HG03521 (cell line): ENCODE data around the gene ADAMTS3.

Experiments
- ATAC-seq: cut with Tn5 transposase; IDR thresholded peaks from one replicate; pipeline ENCODE4 v1.9.1; 2021; ENCODE audit warnings: mild to moderate bottlenecking, moderate library complexity; ENCODE audit not compliant: unreplicated experiment

Gene ADAMTS3

DNA sequence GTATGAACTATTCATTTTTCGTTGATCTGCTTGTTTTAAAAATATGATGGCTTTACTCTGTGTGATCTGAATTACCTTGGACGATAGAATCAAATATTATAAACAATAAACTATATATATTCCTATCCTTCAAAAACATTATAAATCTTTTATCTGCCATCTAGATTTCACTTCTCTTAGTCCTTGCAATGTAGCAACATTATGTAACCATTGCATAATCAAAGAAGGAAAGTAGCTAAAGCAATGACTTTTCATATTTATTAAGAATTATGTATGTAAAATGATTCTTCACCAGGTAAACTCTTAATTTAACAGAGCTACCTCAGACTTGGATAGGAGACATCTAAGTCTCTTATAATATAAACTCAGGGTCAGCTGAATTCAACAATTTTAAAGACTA, 210.5 kb downstream of the ADAMTS3 start:
- no peak for ATAC-seq

DNA sequence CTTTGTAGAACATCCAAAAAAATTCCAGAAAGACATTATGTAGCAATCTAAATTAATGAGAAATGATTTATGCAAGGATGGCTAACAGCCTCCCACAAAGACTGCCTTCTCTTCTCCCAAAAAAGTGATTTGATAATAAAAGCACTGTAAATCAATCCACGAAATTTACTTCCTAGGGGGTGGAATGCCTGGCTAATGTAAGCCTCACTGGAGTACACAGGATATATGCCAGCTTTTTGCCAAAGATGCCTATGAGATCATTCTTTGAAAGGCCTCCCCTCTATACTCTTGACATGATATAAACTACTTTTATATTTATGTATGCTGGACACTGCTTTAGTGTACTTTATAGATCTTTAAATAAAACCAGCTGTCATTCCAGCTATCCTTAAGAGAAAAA, 211.1 kb downstream of the ADAMTS3 start:
- no peak for ATAC-seq

DNA sequence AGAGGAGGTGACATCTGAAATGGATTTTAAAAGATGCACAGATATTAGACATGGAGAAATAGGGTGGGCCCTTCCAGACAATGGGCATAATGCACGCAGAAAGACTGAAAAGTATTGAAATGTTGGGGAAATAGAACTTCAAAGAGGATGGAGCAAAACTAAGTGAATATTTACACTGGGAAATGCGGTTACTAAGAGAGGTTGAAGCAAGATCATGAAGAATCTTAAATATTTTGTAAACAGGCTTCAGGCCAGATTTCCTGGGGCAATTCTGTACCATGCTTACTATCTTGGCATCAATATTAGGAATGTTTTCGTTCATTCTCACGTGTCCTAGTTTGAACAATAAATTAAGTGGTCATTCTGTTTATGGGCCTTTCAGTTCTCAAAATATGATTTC, 216.3 kb downstream of the ADAMTS3 start:
- ATAC-seq: no peak

DNA sequence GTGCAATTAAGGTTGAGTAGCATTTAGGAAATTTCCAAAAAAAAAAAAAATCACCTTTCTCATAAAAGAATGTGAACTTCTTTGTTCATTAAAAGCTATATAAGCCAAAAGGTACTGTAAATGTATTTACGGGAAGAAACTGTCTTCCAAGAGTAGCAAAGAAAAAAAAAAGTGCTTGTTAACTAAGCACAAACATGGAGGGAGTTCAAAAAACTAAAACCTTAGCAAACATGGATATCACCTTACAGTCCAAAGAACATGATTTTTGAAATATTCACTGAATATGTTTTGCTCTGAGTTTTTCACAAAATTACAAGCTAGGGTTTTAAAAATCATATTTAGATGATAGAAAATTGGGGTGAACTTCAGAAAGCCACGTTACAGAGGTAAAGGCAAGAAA, 217.5 kb downstream of the ADAMTS3 start:
- ATAC-seq: no peak

DNA sequence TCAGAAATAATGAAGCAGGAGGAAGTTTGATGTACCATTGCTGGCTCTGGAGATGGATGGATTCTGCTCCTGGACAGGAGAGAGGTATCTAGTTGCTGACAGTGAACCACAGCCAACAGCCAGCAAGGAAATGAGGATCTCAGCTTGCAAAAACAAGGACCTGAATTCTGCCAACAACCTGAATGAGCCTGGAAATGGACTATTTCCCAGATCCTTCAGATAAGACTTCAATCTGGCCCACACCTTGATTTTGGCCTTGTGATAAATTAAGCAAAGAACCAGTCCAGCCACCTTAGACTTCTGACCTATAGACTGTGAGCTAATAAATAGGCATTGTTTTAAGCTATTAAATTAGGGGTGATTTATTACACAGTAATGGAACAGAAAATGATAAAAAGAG, 220.3 kb downstream of the ADAMTS3 start:
- no peak for ATAC-seq

DNA sequence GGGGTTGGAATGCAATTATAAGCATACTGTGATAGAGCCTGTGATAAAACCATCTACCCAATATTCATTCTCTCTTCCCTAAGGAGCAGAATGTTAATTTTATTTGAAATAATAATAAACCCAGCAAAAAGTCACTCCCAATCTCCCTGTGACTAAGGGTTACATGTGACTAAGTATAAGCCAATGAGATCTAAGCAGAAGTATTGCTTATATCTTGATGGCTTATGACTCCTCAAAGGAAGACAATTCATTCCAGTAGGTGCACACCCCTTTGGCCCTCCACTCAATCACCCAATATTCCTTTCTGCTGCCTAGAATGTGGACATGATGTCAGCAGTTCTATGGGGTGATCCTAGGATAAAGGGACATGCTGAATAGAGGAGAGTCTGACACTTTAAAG, 224.6 kb downstream of the ADAMTS3 start:
- ATAC-seq: no peak

DNA sequence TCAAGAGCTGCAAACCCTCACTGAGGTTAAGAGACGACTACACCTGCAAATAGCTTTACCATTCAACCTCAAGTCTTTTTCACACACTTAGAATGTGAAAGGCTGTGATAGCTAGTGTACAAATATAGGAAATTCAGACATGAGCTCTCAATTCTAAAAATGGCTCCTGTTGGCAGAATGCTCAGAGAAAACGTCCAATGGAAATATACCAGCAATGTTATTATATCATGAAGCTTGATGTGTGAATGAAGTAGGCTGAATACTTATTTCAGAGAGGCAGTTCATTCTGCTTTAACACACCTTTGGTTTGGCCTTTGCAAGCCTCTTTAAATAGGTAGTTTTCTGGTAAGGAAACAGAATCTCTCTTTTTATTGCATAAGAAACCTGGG, 227.6 kb downstream of the ADAMTS3 start:
- no peak for ATAC-seq

DNA sequence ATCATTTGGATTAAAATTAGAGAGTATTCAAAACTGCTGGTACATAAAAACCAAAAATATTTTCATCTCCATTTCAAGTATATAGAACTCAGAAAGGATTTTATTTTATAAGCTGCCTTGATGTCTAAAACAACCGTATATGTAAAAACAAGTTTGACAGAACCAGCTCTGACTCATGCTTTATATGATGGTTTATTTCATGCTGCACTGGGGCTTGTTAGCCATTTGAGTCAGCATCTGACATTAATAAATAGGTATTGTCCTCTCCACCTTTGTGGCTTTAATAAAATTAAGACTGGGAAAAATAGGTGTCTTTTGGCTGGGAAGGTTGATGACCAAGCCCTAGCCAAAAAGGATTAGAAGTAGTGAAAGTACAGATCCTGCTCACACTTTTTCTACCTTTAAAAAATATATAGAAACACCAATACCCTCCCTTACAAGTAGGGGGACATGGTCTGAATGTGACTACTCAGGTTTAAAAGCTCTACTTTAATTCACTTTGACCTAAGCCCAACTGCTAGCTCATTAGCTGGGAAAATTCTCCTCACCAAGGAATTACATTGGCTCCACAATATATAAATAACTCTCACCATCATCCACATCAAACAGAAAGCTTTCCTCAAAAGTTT, 228.1 kb downstream of the ADAMTS3 start:
- no peak for ATAC-seq

DNA sequence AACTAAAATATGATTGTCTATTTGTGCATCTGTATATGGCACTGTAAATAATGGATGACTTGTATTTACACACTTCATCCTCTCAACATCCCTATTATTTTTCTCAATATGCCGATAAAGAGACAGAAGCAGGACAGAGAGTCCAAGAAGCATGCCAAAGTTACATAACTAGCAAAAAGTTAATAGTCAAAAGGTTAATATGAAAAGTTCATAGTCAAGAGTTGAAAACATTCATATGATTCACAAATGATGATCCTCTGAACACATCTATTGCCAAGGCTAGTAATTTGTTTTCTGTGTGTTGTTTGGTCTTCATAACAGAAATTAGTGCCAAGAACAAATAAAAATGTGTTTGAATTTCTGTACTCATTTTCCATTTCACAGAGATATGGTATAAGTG, 231.0 kb downstream of the ADAMTS3 start:
- no peak for ATAC-seq

DNA sequence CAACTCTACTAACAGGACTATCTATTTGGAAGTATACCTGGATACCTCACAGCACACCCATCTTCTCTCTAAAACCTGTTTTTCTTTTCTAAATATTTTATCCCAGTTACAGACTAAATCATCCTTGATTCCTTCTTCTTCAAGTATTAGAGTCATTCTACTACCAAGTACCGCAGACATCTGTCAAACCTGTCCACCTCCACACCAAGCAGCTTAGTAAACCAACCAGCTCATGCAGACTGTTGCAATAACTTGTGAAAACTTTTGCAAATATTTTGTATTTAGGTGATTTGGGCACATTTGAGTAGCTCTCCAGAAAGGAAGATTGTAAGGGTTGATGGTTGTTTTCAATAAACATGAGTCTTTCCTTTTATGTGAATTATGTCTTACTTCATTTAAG, 238.6 kb downstream of the ADAMTS3 start:
- ATAC-seq: no peak

DNA sequence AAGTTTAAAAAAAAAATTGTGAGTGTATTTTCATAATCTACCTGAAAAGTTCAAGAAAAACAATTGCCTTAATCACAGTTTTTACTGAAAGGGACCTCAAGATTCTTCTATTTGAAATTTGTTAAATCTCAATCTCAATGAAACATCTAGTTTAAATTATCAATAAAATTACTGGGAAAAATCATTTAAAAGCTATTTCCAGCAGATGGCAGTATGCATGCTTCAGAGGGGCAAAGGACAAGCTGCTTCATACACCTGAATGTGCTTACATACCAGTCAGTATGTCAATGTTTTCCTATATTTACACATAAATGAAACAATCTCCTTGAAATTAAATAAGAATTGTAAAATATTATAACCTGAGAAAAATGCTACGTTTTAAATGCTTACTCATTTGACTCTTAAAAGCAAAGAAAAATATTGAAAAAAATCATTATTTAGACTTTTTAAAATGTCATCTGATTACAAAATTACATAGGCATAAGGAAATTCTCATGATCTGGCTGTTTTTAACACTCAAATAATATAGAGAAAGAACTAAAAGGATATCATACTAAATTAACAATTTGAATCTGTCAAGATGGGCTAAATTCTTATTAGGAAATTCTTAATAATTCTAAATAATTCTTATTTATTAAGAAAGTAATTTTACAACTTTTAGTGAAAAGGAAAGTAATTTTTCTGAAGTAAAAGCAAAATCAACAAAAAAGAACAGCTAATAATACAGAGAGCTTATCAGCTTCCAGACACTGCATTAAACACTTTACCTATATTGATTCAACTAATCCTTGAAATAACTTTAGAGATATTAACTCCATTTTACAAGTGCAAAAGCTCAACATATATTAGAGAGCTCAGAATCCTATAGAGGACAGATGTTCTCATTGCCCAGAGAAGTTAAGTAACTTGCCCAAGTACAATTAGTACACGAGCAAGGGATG, 242.1 kb downstream of the ADAMTS3 start:
- ATAC-seq: no peak

DNA sequence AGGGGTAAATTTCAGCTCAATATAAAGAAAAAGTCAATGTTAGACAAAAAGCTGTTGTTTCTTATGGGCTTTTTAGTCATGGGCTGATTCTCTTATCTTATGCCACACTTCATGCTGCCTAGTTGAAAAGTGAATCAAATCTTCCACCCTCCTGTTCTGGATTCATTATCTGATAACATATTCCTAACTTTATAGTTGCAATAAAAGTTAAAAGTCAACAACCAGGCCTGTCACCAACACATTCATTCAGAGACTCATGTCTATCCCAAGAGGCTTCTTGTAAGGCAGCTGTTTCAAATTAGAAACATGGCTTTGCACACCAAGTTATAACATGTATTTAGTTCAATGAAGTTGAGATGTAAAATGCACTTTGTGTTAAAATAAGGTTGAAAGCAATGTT, 243.8 kb downstream of the ADAMTS3 start:
- no peak for ATAC-seq

DNA sequence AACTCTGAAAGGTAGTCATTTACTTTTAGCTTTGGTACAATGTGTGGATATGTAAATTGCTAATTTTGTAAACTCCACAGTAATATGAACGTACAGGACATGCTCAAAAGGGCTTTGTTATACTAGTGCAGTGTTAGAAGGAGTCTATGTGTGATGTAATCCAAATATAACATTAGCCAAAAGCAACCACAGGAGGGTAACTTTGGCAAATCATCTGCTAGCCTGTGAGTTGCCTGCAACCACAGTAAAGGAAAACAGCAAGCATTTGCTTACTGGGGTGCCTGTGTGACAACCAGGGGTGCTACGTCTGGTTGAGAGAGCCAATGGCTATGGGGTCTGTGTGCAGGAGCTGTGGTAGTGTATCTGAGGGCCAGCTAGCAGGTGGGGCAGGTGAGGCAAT, 245.8 kb downstream of the ADAMTS3 start:
- no peak for ATAC-seq

DNA sequence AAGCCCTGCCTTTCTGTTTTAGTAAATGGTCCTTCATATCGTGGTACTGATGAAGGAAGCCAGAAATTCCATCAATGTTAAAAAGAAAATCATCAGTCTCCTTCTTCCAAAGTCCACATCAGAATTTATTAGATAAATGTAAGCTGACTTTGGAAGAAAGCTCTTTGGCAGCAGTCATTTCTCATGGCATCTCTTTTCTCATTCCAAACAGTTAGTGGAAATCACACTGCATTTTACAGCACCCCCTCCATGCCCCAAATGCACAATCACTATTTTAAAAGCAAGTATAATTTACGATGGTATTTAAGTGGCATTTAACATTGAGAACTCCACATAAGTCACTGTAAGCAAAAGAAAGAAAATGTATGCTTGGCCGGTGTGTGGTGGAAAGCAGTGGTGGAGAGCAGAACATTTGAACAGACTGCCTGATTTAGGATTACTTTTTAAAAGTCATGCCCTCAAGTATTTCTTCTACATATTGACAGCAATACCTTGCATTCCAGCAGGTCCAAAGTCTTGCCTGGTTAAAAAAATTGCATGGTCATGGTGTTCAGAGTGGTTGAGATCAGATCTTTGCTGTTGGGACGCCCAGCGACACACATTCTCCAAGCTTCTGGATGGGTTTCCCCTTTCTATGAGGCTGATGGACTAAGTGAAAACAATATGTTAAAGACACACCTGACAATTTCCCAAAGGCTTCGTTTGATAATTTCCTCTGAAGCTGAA, 248.6 kb downstream of the ADAMTS3 start:
- ATAC-seq: no peak

DNA sequence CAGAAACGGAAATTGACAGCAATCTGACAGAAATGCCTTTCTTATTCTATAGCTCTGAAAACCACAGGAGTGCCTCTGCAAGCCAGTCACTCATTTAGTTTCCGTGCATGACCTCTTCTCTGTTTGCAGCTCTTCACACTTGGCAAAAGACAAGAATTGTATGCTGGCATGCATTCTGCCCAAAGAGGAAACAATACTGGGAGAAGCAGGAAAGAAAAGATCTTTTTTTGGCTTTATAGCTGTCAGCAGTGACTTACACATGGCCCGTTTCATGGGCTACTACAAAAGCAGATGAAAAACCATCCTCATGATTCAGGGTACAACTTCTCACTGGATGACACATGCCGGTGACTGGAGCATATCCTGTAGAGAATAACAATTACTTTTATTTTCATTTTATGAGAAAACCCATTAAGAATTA, 249.4 kb downstream of the ADAMTS3 start:
- ATAC-seq: no peak

DNA sequence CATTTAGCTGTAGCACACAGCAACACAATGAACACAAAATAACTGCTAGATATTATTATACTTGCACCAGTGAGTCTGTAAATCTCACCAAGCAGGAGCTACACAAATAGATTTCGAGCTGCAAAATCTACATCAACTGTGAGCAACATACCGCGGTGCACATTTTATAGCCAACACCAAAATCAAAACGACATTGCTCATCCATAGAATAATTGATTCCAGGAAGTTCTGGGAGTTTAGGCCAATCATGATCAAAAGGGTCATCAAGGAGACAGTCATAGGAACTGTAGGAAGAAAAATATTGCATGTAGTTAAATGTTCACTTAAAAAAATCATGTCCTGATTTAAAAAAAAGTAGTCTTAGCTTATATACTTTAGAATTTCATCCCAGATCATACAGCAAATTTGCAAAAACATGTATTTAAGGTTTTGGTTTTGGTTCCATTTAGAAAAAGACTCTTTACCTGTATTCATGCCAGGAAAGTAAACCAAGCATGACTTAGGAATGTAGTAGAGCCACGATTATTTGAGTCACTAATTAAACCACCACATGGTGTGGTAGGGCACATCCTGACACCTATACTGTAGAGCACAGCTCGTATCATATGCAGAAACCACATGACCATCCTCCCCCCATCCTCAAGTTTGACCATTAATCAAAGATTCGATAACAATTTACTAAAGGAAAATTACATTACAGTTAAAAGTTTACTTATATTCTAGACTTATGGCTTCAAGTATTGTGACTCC, 250.4 kb downstream of the ADAMTS3 start:
- ATAC-seq: no peak

DNA sequence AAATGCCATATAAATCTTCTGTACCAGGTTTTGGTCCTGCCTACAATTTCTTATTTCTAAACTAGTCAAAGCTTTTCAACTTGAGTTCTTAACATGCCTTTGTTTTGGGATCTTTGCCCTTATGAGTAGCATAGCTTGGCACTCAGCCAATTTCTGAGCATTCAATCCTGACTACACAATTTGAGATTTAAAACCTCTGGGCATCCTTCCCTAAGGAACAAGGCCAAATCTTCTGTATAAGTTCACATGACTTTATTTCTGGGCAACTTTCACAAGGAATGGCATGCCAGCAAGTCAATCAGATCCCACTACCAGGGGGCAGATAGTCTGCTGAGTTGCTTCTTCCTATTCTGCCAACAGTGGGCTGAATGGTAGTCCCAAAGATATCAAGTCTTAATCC, 254.2 kb downstream of the ADAMTS3 start:
- no peak for ATAC-seq

DNA sequence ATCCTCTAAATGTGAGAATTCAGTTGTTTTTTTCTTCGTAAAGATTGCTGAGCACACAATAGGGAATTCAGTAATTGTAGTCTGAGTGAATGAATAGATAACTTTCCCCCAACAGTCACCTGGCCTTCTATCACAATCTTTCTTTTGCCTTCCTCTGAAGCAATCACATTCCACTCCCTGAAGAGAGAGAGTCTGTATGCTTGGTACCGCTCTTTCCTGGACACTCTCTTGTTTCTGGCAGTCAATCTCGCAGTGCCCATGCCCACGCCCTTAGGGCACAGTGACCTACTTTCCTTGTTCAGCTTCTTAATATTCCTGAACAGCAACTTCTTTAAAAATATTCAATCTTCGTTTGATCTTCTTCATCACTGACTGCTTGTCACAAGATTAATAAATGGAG, 255.9 kb downstream of the ADAMTS3 start:
- no peak for ATAC-seq

DNA sequence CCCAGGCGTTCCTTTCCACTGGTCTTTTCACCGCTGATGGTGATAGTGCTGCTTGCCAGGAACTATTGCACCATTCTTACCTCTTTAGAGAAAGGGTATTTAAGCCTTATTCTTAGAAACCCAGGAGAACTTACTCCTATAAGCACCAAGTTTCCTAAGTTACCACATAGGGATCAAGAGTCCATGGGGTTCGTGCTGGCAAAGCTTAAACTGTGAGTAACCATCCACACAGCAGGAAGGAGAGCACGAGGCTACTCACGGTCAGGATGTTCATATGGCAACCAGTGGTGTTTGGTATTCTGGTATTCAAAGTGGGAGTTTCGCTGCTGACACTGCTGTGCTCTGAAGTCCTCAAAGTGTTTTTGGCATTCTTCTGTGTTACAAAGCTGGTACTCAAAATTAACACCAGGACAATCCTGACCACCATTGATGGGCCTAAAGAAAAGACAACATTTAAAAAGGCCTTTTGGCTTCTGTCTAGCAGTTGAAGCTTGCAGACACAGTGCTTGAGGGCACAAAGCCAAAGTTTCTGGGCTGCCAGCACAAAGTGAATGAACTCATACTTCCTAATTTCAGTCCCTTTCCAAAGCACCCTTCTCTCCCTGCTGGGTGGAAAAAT, 256.9 kb downstream of the ADAMTS3 start:
- ATAC-seq: no peak

DNA sequence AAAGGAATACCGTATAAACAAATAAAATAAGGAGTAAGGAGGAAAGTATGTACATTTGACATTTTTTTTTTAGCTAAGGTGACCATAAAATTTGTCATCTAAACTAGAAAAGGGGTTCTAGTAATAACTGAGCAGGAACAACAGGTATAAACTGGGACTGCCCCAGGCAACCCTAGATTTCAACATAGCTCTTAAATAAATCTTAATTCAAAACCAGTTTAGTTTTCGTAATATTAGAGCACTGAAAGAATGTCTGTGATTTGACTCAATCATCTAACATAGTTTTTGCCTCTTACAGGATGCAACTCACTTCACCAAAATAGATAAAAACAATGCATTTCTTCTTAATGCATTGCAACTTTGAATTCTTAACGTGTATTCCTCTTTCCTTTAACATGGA, 257.7 kb downstream of the ADAMTS3 start:
- no peak for ATAC-seq

DNA sequence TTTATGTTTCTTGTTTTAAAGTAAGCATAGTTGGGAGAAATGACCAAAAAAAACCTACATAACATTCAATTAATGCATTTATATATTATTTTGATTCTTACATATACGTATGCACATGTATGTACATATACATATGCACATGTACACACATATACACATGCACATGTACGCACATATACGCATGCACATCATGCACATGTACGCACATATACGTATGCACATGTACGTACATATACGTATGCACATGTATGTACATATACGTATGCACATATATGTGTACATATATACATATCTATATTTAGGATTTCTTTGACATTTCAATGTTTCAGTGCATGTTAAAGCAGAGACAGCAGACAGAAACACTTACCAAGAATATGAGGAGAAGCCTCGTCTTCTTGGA, 263.4 kb downstream of the ADAMTS3 start:
- no peak for ATAC-seq
